BJ (cell line): ENCODE data around the gene ADAM22. TPM values are rescaled to one million over a fixed set of nuclear protein-coding genes. Genes with fewer than 3 reads are reported as not detected.

ENCODE experiments used
- CTCF ChIA-PET: fragments of 350-600 bp; formaldehyde crosslinking; extraction: SDS; loops from one replicate; lab custom pipeline; 2021; ENCODE audit warnings: antibody characterized with exemption, inconsistent platforms; lab: Yijun Ruan, JAX
- POLR2A ChIA-PET: fragments of 300-600 bp; sonication (Branson Sonifier 250); formaldehyde crosslinking; extraction: SDS; loops from one replicate; lab custom pipeline; 2021; ENCODE audit warnings: antibody characterized with exemption; lab: Charles Lee
- DNase-seq: peaks from one replicate; pipeline ENCODE4 v3.0.0-alpha.2; 2011; ENCODE audit warnings: low read depth
- H3K27me3 ChIP-seq: 2 replicates; pipeline ENCODE4 v1.6.0; 2011; ENCODE audit warnings: low read length; ENCODE audit not compliant: control insufficient read depth, insufficient read depth
- H3K36me3 ChIP-seq: 2 replicates; pipeline ENCODE4 v1.5.1; 2011; ENCODE audit warnings: low read length; ENCODE audit not compliant: control insufficient read depth, insufficient read depth
- H3K4me3 ChIP-seq: 2 replicates; pipeline ENCODE4 v1.5.1; 2011; ENCODE audit warnings: low read depth, mild to moderate bottlenecking, control low read depth, low read length
- CTCF ChIP-seq: IDR thresholded peaks from 2 replicates; pipeline ENCODE4 v1.5.1; 2011; ENCODE audit warnings: low read depth, mild to moderate bottlenecking, control low read depth, inconsistent platforms, low read length, moderate library complexity; ENCODE audit not compliant: insufficient read depth
- polyA plus RNA-seq: library from polyadenylated mRNA; depleted of rRNA; stranded (reverse); fragments of >200 nt; gene quantifications from 2 replicates; pipeline ENCODE4 v1.2.3, GENCODE V29; 2011

ADAM22 gene
- polyA plus RNA-seq, 1 experiment, result 0.04 TPM

- H3K4me3 ChIP-seq, result no peak overlapping the region
- no peak for TF ChIP-seq CTCF
- H3K27me3 ChIP-seq, result no peaks in the 10 kb centered on the region
- no peak for DNase-seq
- POLR2A ChIA-PET, result no interaction called here
- CTCF ChIA-PET, result interaction anchor here (1.3 kb wide), 1 partner anchor 17 kb away, joined by 3 read pairs; no protein-coding TSS in a partner anchor
- peaks cover 5% of the 10 kb centered on the region for H3K36me3 ChIP-seq
These were observed 269.4 kb downstream of the ADAM22 start for GRCh38 chr7:88203401-88203800.

GRCh38 chr7:88204525-88205110 lies 270.6 kb downstream of the ADAM22 start:
- ChIA-PET CTCF (interaction anchor here (1.3 kb wide), 1 partner anchor 16 kb away, joined by 3 read pairs; no protein-coding TSS in a partner anchor), POLR2A (no interaction called here)
- no peak overlapping the region for H3K4me3 ChIP-seq
- TF ChIP-seq CTCF, result no peak
- no peak for DNase-seq
- peaks cover 5% of the 10 kb centered on the region for H3K36me3 ChIP-seq
- H3K27me3 ChIP-seq, result no peaks in the 10 kb centered on the region

- TF ChIP-seq CTCF, result no peak
- H3K36me3 ChIP-seq, result peaks cover 7% of the 10 kb centered on the region
- no peak overlapping the region for H3K4me3 ChIP-seq
- ChIA-PET CTCF (no interaction called here), POLR2A (no interaction called here)
- DNase-seq, result no peak
- H3K27me3 ChIP-seq, result no peaks in the 10 kb centered on the region
These were observed 271.1 kb downstream of the ADAM22 start for GRCh38 chr7:88205179-88205578.

GRCh38 chr7:88206254-88206653 lies 272.2 kb downstream of the ADAM22 start:
- ChIA-PET POLR2A (no interaction called here), CTCF (no interaction called here)
- DNase-seq, result no peak
- no peak for TF ChIP-seq CTCF
- Histone ChIP-seq H3K4me3 (no peak overlapping the region), H3K36me3 (peaks cover 8% of the 10 kb centered on the region), H3K27me3 (no peaks in the 10 kb centered on the region)

GRCh38 chr7:88208521-88208920 lies 274.5 kb downstream of the ADAM22 start:
- Histone ChIP-seq H3K4me3 (no peak overlapping the region), H3K36me3 (peaks cover 8% of the 10 kb centered on the region), H3K27me3 (no peaks in the 10 kb centered on the region)
- no peak for TF ChIP-seq CTCF
- ChIA-PET CTCF (no interaction called here), POLR2A (no interaction called here)
- no peak for DNase-seq
